Measurements from ENCODE around the gene DCP1A.
A peak's percentile ranks its signal among the peaks of the same experiment; 100 is the strongest.
"Not testable (repeated sequence)": the region's sequence is repeated elsewhere in the genome, so short reads cannot be mapped to it uniquely, and the experiment has no call there.

DCP1A gene

GRCh38 chr3:53312832-53313231 is 34.5 kb downstream of the DCP1A start:
- no peak overlapping the region for H3K4me3 ChIP-seq (replicated peaks in 1 of 2; ENCODE audit: low read depth in 2 of 2, low read length in 2 of 2)
- TF ChIP-seq, protein P1, sequence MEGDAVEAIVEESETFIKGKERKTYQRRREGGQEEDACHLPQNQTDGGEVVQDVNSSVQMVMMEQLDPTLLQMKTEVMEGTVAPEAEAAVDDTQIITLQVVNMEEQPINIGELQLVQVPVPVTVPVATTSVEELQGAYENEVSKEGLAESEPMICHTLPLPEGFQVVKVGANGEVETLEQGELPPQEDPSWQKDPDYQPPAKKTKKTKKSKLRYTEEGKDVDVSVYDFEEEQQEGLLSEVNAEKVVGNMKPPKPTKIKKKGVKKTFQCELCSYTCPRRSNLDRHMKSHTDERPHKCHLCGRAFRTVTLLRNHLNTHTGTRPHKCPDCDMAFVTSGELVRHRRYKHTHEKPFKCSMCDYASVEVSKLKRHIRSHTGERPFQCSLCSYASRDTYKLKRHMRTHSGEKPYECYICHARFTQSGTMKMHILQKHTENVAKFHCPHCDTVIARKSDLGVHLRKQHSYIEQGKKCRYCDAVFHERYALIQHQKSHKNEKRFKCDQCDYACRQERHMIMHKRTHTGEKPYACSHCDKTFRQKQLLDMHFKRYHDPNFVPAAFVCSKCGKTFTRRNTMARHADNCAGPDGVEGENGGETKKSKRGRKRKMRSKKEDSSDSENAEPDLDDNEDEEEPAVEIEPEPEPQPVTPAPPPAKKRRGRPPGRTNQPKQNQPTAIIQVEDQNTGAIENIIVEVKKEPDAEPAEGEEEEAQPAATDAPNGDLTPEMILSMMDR (IDR thresholded peaks at IDR 0.05; ENCODE audit: low read depth, low read length), result no peak
- DNase-seq (ENCODE audit: low read depth in 2 of 2), result no peak

- no peak for DNase-seq (ENCODE audit: low read depth in 2 of 2)
- no peak overlapping the region for H3K4me3 ChIP-seq (replicated peaks in 1 of 2; ENCODE audit: low read depth in 2 of 2, low read length in 2 of 2)
- TF ChIP-seq, protein P1 (IDR thresholded peaks at IDR 0.05; ENCODE audit: low read depth, low read length), result no peak
Measured at GRCh38 chr3:53311882-53312281, 35.5 kb downstream of the DCP1A start.

- H3K4me3 ChIP-seq (replicated peaks in 1 of 2; ENCODE audit: low read depth in 2 of 2, low read length in 2 of 2), result no peak overlapping the region
- TF ChIP-seq, protein P1 (IDR thresholded peaks at IDR 0.05; ENCODE audit: low read depth, low read length), result no peak
- DNase-seq (ENCODE audit: low read depth in 2 of 2), result peak in 1 of 2 donors; percentile 25
Measured at GRCh38 chr3:53303957-53304356, 43.4 kb downstream of the DCP1A start.

GRCh38 chr3:53303549-53303948 is 43.8 kb downstream of the DCP1A start:
- H3K4me3 ChIP-seq (replicated peaks in 1 of 2; ENCODE audit: low read depth in 2 of 2, low read length in 2 of 2), result no peak overlapping the region
- DNase-seq (ENCODE audit: low read depth in 2 of 2), result no peak
- TF ChIP-seq, protein P1 (IDR thresholded peaks at IDR 0.05; ENCODE audit: low read depth, low read length), result no peak

- no peak overlapping the region for H3K4me3 ChIP-seq (replicated peaks in 1 of 2; ENCODE audit: low read depth in 2 of 2, low read length in 2 of 2)
Measured at GRCh38 chr3:53300826-53301225, 46.5 kb downstream of the DCP1A start.

DNA sequence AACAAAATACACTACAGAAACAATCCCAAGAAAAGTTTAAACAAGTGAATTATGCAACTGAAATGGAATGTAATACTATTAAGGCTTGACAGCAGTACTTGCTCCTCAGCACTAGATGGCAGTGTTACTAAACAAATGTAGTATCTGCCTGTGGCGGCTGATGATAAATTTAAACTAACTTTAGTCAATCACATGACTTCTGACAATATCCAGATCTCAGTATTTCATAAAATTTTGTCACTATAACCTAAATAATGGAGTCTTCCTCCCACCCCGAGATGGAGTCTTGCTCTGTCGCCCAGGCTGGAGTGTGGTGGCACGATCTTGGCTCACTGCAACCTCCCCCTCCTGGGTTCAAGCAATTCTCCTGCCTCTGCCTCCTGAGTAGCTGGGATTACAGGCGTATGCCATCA is 47.7 kb downstream of the DCP1A start:
- TF ChIP-seq, protein P1 (IDR thresholded peaks at IDR 0.05; ENCODE audit: low read depth, low read length), result peak; percentile 78
- peak; percentile 75 to 79 for DNase-seq (ENCODE audit: low read depth in 2 of 2)
- H3K4me3 ChIP-seq (replicated peaks in 1 of 2; ENCODE audit: low read depth in 2 of 2, low read length in 2 of 2), result not testable (repeated sequence)

More at GRCh38 chr3:53300826-53301225, 46.5 kb downstream of the DCP1A start:
- no peak for DNase-seq (ENCODE audit: low read depth in 2 of 2)
- TF ChIP-seq, protein P1 (IDR thresholded peaks at IDR 0.05; ENCODE audit: low read depth, low read length), result no peak

DNA sequence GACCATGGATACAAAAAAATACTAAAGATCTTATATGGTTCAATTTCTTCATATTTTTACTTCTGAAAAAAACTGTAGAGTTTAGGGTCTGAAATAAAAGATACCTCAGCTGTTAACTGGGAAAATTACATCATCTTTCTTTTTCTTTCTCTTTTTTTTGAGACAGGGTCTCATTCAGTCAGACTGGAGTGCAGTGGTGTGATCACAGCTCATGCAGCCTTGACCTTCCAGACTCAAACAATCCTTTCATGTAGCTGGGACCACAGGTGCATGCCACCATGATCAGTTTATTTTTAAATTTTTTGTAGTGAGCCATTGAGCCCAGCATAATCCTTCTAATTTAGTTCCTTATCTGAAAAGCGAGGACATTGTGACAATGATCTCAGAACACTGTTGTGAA is 51.9 kb downstream of the DCP1A start:
- H3K4me3 ChIP-seq (replicated peaks in 1 of 2; ENCODE audit: low read depth in 2 of 2, low read length in 2 of 2), result no peak overlapping the region
- TF ChIP-seq, protein P1 (IDR thresholded peaks at IDR 0.05; ENCODE audit: low read depth, low read length), result no peak
- DNase-seq (ENCODE audit: low read depth in 2 of 2), result no peak
